ENCODE results near the gene SEMA6D. TPM values are rescaled to one million over a fixed set of nuclear protein-coding genes. Genes with fewer than 3 reads are reported as not detected.

Gene SEMA6D
- total RNA-seq, 3 donors from 2014 or later (not counting 1 experiment from before 2014, with no cell fraction given) = not detected

DNA sequence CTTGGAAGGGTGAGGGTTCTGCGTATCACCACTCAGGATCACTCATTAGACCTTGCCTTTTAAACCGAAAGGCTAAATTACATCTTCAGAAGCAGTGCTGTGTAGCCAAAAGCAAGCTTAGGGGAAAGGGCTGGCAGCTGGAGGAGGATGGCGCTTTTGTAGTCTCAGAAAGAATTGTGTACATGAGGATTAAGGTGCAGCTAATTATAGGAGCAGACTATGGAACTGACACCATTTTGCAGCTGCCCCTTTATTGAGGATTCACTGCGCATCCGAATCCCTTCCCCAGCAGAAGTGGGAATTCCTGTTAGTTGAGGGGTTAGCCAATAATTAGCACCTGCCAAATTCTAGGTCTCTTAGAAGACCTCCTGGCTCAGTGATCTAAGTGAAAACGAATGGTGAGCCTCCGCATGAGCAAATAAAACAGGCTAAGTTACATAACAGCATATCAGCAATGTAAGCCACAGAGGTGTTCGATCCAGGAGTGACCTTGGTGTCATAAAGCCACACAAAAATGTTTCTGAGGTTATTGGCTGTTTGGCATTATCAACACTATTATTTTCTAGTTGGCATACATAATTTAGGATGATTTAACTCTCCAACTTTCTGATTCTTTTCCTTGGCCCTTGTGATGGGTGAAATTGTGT is 42.6 kb upstream of the SEMA6D start:
- Mint-ChIP-seq H3K27me3 (ENCODE audit: low read depth in 2 of 2) (peaks cover 3 to 14% of the 10 kb centered on the region in 2 donors), H3K27ac (no peak overlapping the region), H3K36me3 (no peaks in the 10 kb centered on the region), H3K4me3 (peak overlapping the region; percentile 1), H3K4me1 (peaks cover 20 to 35% of the 10 kb centered on the region in 2 donors), H3K9me3 (peaks cover 0 to 2% of the 10 kb centered on the region in 2 donors)
- no peak for DNase-seq
- H3K4me3 ChIP-seq (ENCODE audit: low read length) = no peak overlapping the region
- ATAC-seq = no peak
- H3K27ac ChIP-seq (ENCODE audit: low read length) = no peak overlapping the region
- peaks cover 3% of the 10 kb centered on the region for H3K27me3 ChIP-seq (ENCODE audit: control insufficient read depth, insufficient read depth, low read length)
- H3K36me3 ChIP-seq (ENCODE audit: control insufficient read depth, insufficient read depth, low read length) = no peaks in the 10 kb centered on the region
- TF ChIP-seq, protein P1, sequence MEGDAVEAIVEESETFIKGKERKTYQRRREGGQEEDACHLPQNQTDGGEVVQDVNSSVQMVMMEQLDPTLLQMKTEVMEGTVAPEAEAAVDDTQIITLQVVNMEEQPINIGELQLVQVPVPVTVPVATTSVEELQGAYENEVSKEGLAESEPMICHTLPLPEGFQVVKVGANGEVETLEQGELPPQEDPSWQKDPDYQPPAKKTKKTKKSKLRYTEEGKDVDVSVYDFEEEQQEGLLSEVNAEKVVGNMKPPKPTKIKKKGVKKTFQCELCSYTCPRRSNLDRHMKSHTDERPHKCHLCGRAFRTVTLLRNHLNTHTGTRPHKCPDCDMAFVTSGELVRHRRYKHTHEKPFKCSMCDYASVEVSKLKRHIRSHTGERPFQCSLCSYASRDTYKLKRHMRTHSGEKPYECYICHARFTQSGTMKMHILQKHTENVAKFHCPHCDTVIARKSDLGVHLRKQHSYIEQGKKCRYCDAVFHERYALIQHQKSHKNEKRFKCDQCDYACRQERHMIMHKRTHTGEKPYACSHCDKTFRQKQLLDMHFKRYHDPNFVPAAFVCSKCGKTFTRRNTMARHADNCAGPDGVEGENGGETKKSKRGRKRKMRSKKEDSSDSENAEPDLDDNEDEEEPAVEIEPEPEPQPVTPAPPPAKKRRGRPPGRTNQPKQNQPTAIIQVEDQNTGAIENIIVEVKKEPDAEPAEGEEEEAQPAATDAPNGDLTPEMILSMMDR (IDR thresholded peaks at IDR 0.05) = no peak
- H3K9me3 ChIP-seq (ENCODE audit: control insufficient read depth, insufficient read depth, low read length) = no peaks in the 10 kb centered on the region
- WGBS (ENCODE audit: insufficient coverage) = 90% methylated on average over 8 of the region's 8 CpGs
- intact Hi-C loops (cut with micrococcal nuclease) = no loop called here
- H3K4me1 ChIP-seq (ENCODE audit: control insufficient read depth, insufficient read depth, low read length) = peaks cover 4% of the 10 kb centered on the region

DNA sequence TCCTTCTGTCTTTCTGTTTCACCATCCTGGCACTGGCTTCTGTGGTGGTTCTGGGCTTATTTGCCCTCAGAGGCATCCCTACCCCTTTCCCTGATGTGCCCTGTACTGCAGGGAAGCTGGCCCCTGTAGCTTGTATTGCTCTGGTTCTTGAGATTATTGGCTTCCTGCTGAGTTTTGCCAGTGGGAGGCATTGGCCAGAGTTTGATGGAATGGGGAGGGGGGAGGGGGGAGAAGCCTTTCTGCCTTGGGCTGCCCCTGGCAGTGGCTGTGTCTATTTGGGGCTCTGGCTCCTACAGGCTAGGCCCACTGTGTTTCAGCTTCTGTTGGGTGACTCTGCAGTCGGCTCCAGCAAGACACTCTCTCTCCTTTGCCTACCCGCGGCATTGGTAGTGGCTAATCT is 41.6 kb upstream of the SEMA6D start:
- no peak overlapping the region for H3K27ac ChIP-seq (ENCODE audit: low read length)
- H3K4me3 Mint-ChIP-seq = peak overlapping the region; percentile 49
- no peak for DNase-seq
- no peaks in the 10 kb centered on the region for H3K36me3 ChIP-seq (ENCODE audit: control insufficient read depth, insufficient read depth, low read length)
- WGBS (ENCODE audit: insufficient coverage) = 50% methylated on average over 3 of the region's 3 CpGs
- peaks cover 4% of the 10 kb centered on the region for H3K4me1 ChIP-seq (ENCODE audit: control insufficient read depth, insufficient read depth, low read length)
- TF ChIP-seq, protein P1 (IDR thresholded peaks at IDR 0.05) = no peak
- intact Hi-C loops (cut with micrococcal nuclease) = no loop called here
- H3K36me3 Mint-ChIP-seq = no peaks in the 10 kb centered on the region
- no peak overlapping the region for H3K4me3 ChIP-seq (ENCODE audit: low read length)
- H3K27me3 ChIP-seq (ENCODE audit: control insufficient read depth, insufficient read depth, low read length) = peaks cover 3% of the 10 kb centered on the region
- no peaks in the 10 kb centered on the region for H3K9me3 Mint-ChIP-seq
- H3K4me1 Mint-ChIP-seq = peaks cover 20 to 35% of the 10 kb centered on the region in 2 donors
- peaks cover 3 to 8% of the 10 kb centered on the region in 2 donors for H3K27me3 Mint-ChIP-seq (ENCODE audit: low read depth in 2 of 2)
- ATAC-seq = peak in 1 of 3 donors; percentile 89
- H3K9me3 ChIP-seq (ENCODE audit: control insufficient read depth, insufficient read depth, low read length) = no peaks in the 10 kb centered on the region
- H3K27ac Mint-ChIP-seq = no peak overlapping the region

DNA sequence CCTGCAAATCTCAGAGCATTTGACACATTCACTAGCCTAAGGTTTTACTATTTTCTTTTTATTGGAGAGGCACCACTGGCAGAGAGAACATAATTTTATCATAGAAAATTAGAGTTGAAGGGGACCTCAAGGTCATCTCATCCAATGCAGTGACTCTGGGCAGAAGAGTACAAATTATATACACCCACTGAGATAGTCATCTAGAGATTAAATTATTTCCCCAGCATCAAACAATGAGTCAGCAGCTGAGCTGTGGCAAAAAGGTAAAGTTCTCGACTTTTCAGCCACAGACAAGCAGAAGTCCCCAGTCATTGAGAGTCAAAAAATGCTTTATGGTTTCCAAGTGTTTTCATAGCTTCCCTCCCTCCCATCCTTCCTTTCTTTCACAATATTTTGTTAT is 39.3 kb upstream of the SEMA6D start:
- ATAC-seq (no peak), DNase-seq (no peak)
- H3K4me3 Mint-ChIP-seq = no peak overlapping the region
- H3K9me3 Mint-ChIP-seq = no peaks in the 10 kb centered on the region
- TF ChIP-seq, protein P1 (IDR thresholded peaks at IDR 0.05) = no peak
- Histone ChIP-seq H3K27ac (ENCODE audit: low read length) (no peak overlapping the region), H3K4me3 (ENCODE audit: low read length) (no peak overlapping the region), H3K9me3 (ENCODE audit: control insufficient read depth, insufficient read depth, low read length) (no peaks in the 10 kb centered on the region), H3K4me1 (ENCODE audit: control insufficient read depth, insufficient read depth, low read length) (peaks cover 4% of the 10 kb centered on the region), H3K27me3 (ENCODE audit: control insufficient read depth, insufficient read depth, low read length) (peaks cover 3% of the 10 kb centered on the region), H3K36me3 (ENCODE audit: control insufficient read depth, insufficient read depth, low read length) (no peaks in the 10 kb centered on the region)
- intact Hi-C loops (cut with micrococcal nuclease) = no loop called here
- H3K27ac Mint-ChIP-seq = no peak overlapping the region
- WGBS (ENCODE audit: insufficient coverage) = 8% methylated on average over 1 of the region's 1 CpG
- H3K27me3 Mint-ChIP-seq (ENCODE audit: low read depth in 2 of 2) = peaks cover 0 to 3% of the 10 kb centered on the region in 2 donors
- peaks cover 20 to 35% of the 10 kb centered on the region in 2 donors for H3K4me1 Mint-ChIP-seq
- no peaks in the 10 kb centered on the region for H3K36me3 Mint-ChIP-seq

DNA sequence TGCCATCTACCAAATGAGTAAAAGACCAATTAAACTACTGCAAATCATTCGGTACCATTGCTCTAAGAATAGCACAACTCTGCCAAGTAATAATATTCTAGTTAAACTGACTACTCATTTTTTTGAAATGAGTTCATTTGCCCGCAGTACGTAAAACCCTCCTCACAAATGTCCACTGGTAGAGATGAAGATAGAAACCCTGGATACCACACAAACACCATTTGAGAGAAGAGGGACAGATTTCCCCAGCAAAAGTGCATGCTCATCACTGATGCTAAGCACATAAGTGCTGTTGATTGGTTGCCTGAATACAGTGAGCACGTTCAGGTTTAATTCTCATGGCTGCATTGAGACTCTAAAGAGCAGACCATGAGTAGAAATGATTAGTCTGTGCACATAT is 34.6 kb upstream of the SEMA6D start:
- TF ChIP-seq, protein P1 (IDR thresholded peaks at IDR 0.05) = no peak
- DNase-seq (no peak), ATAC-seq (no peak)
- no peak overlapping the region for H3K4me3 Mint-ChIP-seq
- H3K27me3 Mint-ChIP-seq (ENCODE audit: low read depth in 2 of 2) = no peaks in the 10 kb centered on the region
- WGBS (ENCODE audit: insufficient coverage) = 92% methylated on average over 3 of the region's 4 CpGs
- H3K9me3 Mint-ChIP-seq = peaks cover 0 to 3% of the 10 kb centered on the region in 2 donors
- no peaks in the 10 kb centered on the region for H3K36me3 Mint-ChIP-seq
- H3K9me3 ChIP-seq (ENCODE audit: control insufficient read depth, insufficient read depth, low read length) = no peaks in the 10 kb centered on the region
- no peaks in the 10 kb centered on the region for H3K4me1 ChIP-seq (ENCODE audit: control insufficient read depth, insufficient read depth, low read length)
- H3K4me1 Mint-ChIP-seq = peaks cover 0 to 4% of the 10 kb centered on the region in 2 donors
- H3K27me3 ChIP-seq (ENCODE audit: control insufficient read depth, insufficient read depth, low read length) = no peaks in the 10 kb centered on the region
- no peak overlapping the region for H3K27ac Mint-ChIP-seq
- intact Hi-C loops (cut with micrococcal nuclease) = no loop called here
- no peak overlapping the region for H3K27ac ChIP-seq (ENCODE audit: low read length)
- H3K36me3 ChIP-seq (ENCODE audit: control insufficient read depth, insufficient read depth, low read length) = no peaks in the 10 kb centered on the region
- H3K4me3 ChIP-seq (ENCODE audit: low read length) = no peak overlapping the region

Measured in natural killer cell (primary cell).